ENCODE results near the gene RPL35. TPM values are rescaled to one million over a fixed set of nuclear protein-coding genes. Genes with fewer than 3 reads are reported as not detected.

RPL35 gene
- polyA plus RNA-seq, 1 of the 3 experiments (the other 2 are of a cell fraction), result 5,348 TPM

DNA sequence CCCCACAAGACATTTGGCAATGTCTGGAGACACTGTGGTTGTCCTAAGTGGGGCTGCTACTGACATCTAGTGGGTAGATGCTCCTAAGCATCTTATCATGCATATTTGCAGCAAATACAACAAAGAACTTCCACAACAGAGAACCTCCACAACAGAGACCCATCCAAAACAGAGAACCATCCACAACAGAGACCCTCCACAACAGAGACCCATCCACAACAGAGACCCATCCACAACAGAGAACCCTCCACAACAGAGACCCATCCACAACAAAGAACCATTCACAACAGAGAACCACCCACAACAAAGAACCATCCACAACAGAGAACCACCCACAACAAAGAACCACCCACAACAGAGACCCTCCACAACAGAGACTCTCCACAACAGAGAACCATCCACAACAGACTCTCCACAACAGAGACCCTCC lies 33.0 kb upstream of the RPL35 start (continued):
- no peak for TF ChIP-seq RFX5 (IDR thresholded peaks at IDR 0.05; ENCODE audit: low read length)
- TF ChIP-seq RCOR1 (IDR thresholded peaks at IDR 0.05; ENCODE audit: low read length), result no peak
- TF ChIP-seq ELF1 (IDR thresholded peaks at IDR 0.05), result no peak
- TF ChIP-seq FOXM1 (IDR thresholded peaks at IDR 0.05; ENCODE audit: low read depth), result no peak
- no peak for TF ChIP-seq POLR2AphosphoS5 (IDR thresholded peaks at IDR 0.05; ENCODE audit: low read depth, low read length)
- TF ChIP-seq, protein P1, sequence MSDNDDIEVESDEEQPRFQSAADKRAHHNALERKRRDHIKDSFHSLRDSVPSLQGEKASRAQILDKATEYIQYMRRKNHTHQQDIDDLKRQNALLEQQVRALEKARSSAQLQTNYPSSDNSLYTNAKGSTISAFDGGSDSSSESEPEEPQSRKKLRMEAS (IDR thresholded peaks at IDR 0.05; ENCODE audit: low read depth), result no peak
- no peak for TF ChIP-seq JUND (IDR thresholded peaks at IDR 0.05)
- TF ChIP-seq NFIC (IDR thresholded peaks at IDR 0.05; ENCODE audit: borderline replicate concordance), result no peak
- TF ChIP-seq SMC3 (IDR thresholded peaks at IDR 0.05; ENCODE audit: low read depth, low read length), result peak; percentile 23; the same call in 1 of the 2 replicates

DNA sequence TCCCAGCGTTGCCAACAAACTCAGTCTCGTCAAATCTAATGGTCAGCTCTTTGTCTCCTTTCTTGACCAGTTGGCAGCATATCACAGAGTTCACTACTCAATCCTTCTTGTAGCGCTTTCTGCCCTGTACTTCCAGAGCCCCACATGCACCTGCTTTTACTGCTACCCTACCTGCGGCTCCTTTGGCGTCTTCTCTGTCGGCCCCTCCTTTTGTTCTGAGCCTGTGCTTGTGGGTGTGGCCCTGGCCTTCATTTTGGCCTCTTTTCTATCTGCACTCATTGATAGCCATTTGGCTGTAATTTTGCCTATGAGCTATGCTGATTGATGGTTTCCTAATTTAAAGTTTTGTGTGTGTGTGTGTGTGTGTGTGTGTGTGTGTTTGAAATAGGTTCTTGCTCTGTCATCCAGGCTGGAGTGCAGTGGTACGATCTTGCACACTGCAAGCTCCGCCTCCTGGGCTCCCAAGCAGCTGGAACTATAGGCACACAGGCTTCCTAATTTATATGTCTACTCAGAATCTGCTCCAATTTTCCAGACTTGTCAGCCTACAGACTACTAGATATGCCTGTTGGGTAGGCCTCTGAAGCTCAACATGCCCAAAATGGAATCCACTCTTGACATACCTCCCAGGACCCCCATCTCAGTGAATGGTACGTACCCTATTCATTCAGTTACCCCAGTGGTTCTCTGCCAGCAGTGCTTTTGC lies 32.4 kb upstream of the RPL35 start:
- H3K27me3 ChIP-seq (ENCODE audit: insufficient read depth), result no peaks in the 10 kb centered on the region
- no peak overlapping the region for H3K9ac ChIP-seq
- TF ChIP-seq, protein P2, sequence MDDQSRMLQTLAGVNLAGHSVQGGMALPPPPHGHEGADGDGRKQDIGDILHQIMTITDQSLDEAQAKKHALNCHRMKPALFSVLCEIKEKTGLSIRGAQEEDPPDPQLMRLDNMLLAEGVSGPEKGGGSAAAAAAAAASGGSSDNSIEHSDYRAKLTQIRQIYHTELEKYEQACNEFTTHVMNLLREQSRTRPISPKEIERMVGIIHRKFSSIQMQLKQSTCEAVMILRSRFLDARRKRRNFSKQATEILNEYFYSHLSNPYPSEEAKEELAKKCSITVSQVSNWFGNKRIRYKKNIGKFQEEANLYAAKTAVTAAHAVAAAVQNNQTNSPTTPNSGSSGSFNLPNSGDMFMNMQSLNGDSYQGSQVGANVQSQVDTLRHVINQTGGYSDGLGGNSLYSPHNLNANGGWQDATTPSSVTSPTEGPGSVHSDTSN (IDR thresholded peaks at IDR 0.05), result no peak
- no peak for TF ChIP-seq TEAD4 (IDR thresholded peaks at IDR 0.05; ENCODE audit: borderline replicate concordance, insufficient read depth)
- TF ChIP-seq FOSL2 (IDR thresholded peaks at IDR 0.05; ENCODE audit: borderline replicate concordance, low read depth), result no peak
- no peak for TF ChIP-seq FOXM1 (IDR thresholded peaks at IDR 0.05; ENCODE audit: low read depth)
- TF ChIP-seq EZH2phosphoT487 (IDR thresholded peaks at IDR 0.05; ENCODE audit: borderline replicate concordance, low read depth), result no peak
- no peak for TF ChIP-seq ZBTB33 (IDR thresholded peaks at IDR 0.05; ENCODE audit: borderline replicate concordance, low read depth)
- no peak for TF ChIP-seq MEF2A (IDR thresholded peaks at IDR 0.05; ENCODE audit: borderline replicate concordance, low read depth)
- no peak for TF ChIP-seq ELF1 (IDR thresholded peaks at IDR 0.05)
- no peak for TF ChIP-seq RXRA (IDR thresholded peaks at IDR 0.05; ENCODE audit: borderline replicate concordance, low read depth)
- TF ChIP-seq MXI1 (IDR thresholded peaks at IDR 0.05; ENCODE audit: low read depth, low read length), result no peak
- TF ChIP-seq POLR2AphosphoS5 (IDR thresholded peaks at IDR 0.05; ENCODE audit: low read depth, low read length), result no peak
- TF ChIP-seq TCF12 (IDR thresholded peaks at IDR 0.05), result no peak
- TF ChIP-seq TAF1 (IDR thresholded peaks at IDR 0.05; ENCODE audit: borderline replicate concordance, low read depth, low read length), result no peak
- TF ChIP-seq GATA2 (CRISPR knock-in tag; IDR thresholded peaks at IDR 0.05), result no peak
- TF ChIP-seq, protein P1 (IDR thresholded peaks at IDR 0.05; ENCODE audit: low read depth), result no peak
- no peak for TF ChIP-seq CTCF (IDR thresholded peaks at IDR 0.05)
- TF ChIP-seq, protein P3, sequence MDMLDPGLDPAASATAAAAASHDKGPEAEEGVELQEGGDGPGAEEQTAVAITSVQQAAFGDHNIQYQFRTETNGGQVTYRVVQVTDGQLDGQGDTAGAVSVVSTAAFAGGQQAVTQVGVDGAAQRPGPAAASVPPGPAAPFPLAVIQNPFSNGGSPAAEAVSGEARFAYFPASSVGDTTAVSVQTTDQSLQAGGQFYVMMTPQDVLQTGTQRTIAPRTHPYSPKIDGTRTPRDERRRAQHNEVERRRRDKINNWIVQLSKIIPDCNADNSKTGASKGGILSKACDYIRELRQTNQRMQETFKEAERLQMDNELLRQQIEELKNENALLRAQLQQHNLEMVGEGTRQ (IDR thresholded peaks at IDR 0.05; ENCODE audit: borderline replicate concordance, low read depth, low read length), result no peak
- TF ChIP-seq YY1 (IDR thresholded peaks at IDR 0.05; ENCODE audit: low read depth), result no peak
- TF ChIP-seq SMC3 (IDR thresholded peaks at IDR 0.05; ENCODE audit: low read depth, low read length), result no peak
- no peak for TF ChIP-seq NFIC (IDR thresholded peaks at IDR 0.05; ENCODE audit: borderline replicate concordance)
- 95% methylated on average over 9 of the region's 9 CpGs for WGBS (ENCODE audit: low lambda C conversion rate)
- POLR2A ChIA-PET, result interaction anchor here (0.6 kb wide), 1 partner anchor 36 kb away, joined by 3 read pairs; no protein-coding TSS in a partner anchor
- no peak overlapping the region for H3K27ac ChIP-seq (ENCODE audit: low read depth in 2 of 2, low read length in 1 of 2)
- CTCF ChIA-PET, result interaction anchor here (0.7 to 2.1 kb wide), 9 partner anchors 10 to 249 kb away, joined by 3 to 6 read pairs (median 3); partner anchors contain the start of genes SCAI and WDR38
- no peaks in the 10 kb centered on the region for H3K4me1 ChIP-seq (ENCODE audit: control insufficient read depth in 1 of 2, insufficient read depth in 2 of 2, low read depth in 1 of 2, low read length in 1 of 2)
- H2AFZ ChIP-seq (ENCODE audit: low read depth), result no peak overlapping the region
- H4K20me1 ChIP-seq (ENCODE audit: insufficient read depth), result no peaks in the 10 kb centered on the region
- no peaks in the 10 kb centered on the region for H3K9me3 ChIP-seq
- H3K9me2 ChIP-seq, result no peaks in the 10 kb centered on the region
- no peaks in the 10 kb centered on the region; the same call in 1 of the 2 replicates for H3K79me2 ChIP-seq (ENCODE audit: insufficient read depth)
- DNase-seq, result no peak
- no peaks in the 10 kb centered on the region for H3F3A ChIP-seq (replicated peaks; ENCODE audit: insufficient read depth)
- peaks cover 33 to 40% of the 10 kb centered on the region in 2 experiments for H3K36me3 ChIP-seq (replicated peaks in 1 of 2; ENCODE audit: control insufficient read depth in 1 of 2, insufficient read depth in 2 of 2, low read length in 1 of 2)
- H3K4me2 ChIP-seq, result no peak overlapping the region
- H3K4me3 ChIP-seq (ENCODE audit: low read depth in 2 of 2, low read length in 1 of 2), result no peak overlapping the region

Data from SK-N-SH (cell line).